ENCODE measurements around the gene FBLN1.
"Not testable (repeated sequence)": the region's sequence is repeated elsewhere in the genome, so short reads cannot be mapped to it uniquely, and the experiment has no call there.

FBLN1 gene

GRCh38 chr22:45502215-45503049, at the start of gene FBLN1:
Gene FBLN1, plus strand, starts transcription at chr22:45502883. Its CDS starts 103 bp downstream, at chr22:45502986.
- DNase-seq = no peak

- no peak for DNase-seq
These were observed 48.9 kb upstream of the FBLN1 start for GRCh38 chr22:45453764-45454163.

- DNase-seq = no peak
These were observed 48.4 kb upstream of the FBLN1 start for GRCh38 chr22:45454275-45454674.

- DNase-seq = no peak
These were observed 47.5 kb upstream of the FBLN1 start for GRCh38 chr22:45455212-45455611.

GRCh38 chr22:45455621-45456020, 47.1 kb upstream of the FBLN1 start:
- DNase-seq = no peak

GRCh38 chr22:45456811-45457210, 45.9 kb upstream of the FBLN1 start:
- DNase-seq = no peak

GRCh38 chr22:45458532-45458931, 44.2 kb upstream of the FBLN1 start:
- no peak for DNase-seq

GRCh38 chr22:45459235-45459634, 43.4 kb upstream of the FBLN1 start:
- DNase-seq = no peak

GRCh38 chr22:45460288-45461109, 42.2 kb upstream of the FBLN1 start:
- no peak for DNase-seq

- DNase-seq = peak; percentile 4
These were observed 40.5 kb upstream of the FBLN1 start for GRCh38 chr22:45462034-45462655.

- DNase-seq = not testable (repeated sequence)
These were observed 39.0 kb upstream of the FBLN1 start for GRCh38 chr22:45463691-45464090.

GRCh38 chr22:45465633-45466032, 37.0 kb upstream of the FBLN1 start:
- DNase-seq = no peak

GRCh38 chr22:45468872-45469271, 33.8 kb upstream of the FBLN1 start:
- DNase-seq = no peak

- DNase-seq = no peak
These were observed 33.2 kb upstream of the FBLN1 start for GRCh38 chr22:45469281-45470073.

- DNase-seq = no peak
These were observed 31.8 kb upstream of the FBLN1 start for GRCh38 chr22:45470871-45471270.

- DNase-seq = no peak
These were observed 30.3 kb upstream of the FBLN1 start for GRCh38 chr22:45472426-45472825.

- no peak for DNase-seq
These were observed 29.0 kb upstream of the FBLN1 start for GRCh38 chr22:45473626-45474237.

GRCh38 chr22:45475063-45475747, 27.5 kb upstream of the FBLN1 start:
- DNase-seq = no peak

GRCh38 chr22:45475851-45476514, 26.7 kb upstream of the FBLN1 start:
- DNase-seq = no peak

GRCh38 chr22:45476814-45477213, 25.9 kb upstream of the FBLN1 start:
- no peak for DNase-seq
